SU-DHL-6 (cell line): ENCODE measurements around the gene MAML3.

Source experiments
- H2AFZ ChIP-seq: fragments of 200-600 bp; sonication (generic); 2 replicates; pipeline ENCODE4 v1.6.1; 2014; ENCODE audit warnings: low read depth, mild to moderate bottlenecking, moderate library complexity, mixed read lengths, antibody characterized with exemption, low read length; ENCODE audit not compliant: severe bottlenecking
- H3F3A ChIP-seq: fragments of 200-600 bp; shearing (Covaris generic); 2 replicates; pipeline ENCODE4 v1.6.0; 2016; ENCODE audit warnings: antibody characterized with exemption, mild to moderate bottlenecking; ENCODE audit not compliant: insufficient read depth
- H3K27ac ChIP-seq: fragments of 200-600 bp; sonication (generic); 2 replicates; pipeline ENCODE4 v1.5.1; 2016; ENCODE audit warnings: low read depth, mild to moderate bottlenecking, low read length, moderate library complexity, mixed read lengths
- H3K27me3 ChIP-seq: fragments of 200-600 bp; sonication (generic), shearing (Covaris generic); 2 replicates; pipeline ENCODE4 v1.6.0; 2014; ENCODE audit warnings: mild to moderate bottlenecking, low read length
- H3K36me3 ChIP-seq: fragments of 200-600 bp; sonication (generic); 2 replicates; pipeline ENCODE4 v1.6.1; 2014; ENCODE audit warnings: mild to moderate bottlenecking, low read length, mixed read lengths
- H3K4me2 ChIP-seq: fragments of 300-600, 200-600 bp; shearing (Covaris generic), sonication (generic); 2 replicates; pipeline ENCODE4 v1.6.0; 2014; ENCODE audit warnings: low read length, low read depth, mild to moderate bottlenecking; ENCODE audit not compliant: poor library complexity, severe bottlenecking
- H3K4me3 ChIP-seq: fragments of 200-600 bp; sonication (generic); 2 replicates; pipeline ENCODE4 v1.5.1; 2014; ENCODE audit warnings: antibody characterized with exemption, low read length, mild to moderate bottlenecking, mixed read lengths; ENCODE audit not compliant: insufficient read depth, poor library complexity, severe bottlenecking
- H3K79me2 ChIP-seq: fragments of 200-600 bp; sonication (generic); 2 replicates; pipeline ENCODE4 v1.6.1; 2014; ENCODE audit warnings: mild to moderate bottlenecking, low read length, moderate library complexity; ENCODE audit not compliant: insufficient read depth
- H3K9ac ChIP-seq: fragments of 200-600 bp; sonication (generic); 2 replicates; pipeline ENCODE4 v1.7.0; 2014; ENCODE audit warnings: mild to moderate bottlenecking, low read length
- H3K9me2 ChIP-seq: fragments of 200-600 bp; sonication (generic); replicated peaks from 2 replicates; pipeline ENCODE4 v1.6.1; 2014; ENCODE audit warnings: low read length; ENCODE audit not compliant: insufficient read depth
- H3K9me3 ChIP-seq: fragments of 200-600 bp; sonication (generic); 2 replicates; pipeline ENCODE4 v1.6.1; 2014; ENCODE audit warnings: low read length, mixed read lengths; ENCODE audit not compliant: insufficient read depth
- H4K20me1 ChIP-seq: fragments of 200-600 bp; sonication (generic); 2 replicates; pipeline ENCODE4 v1.6.1; 2014; ENCODE audit warnings: low read depth, mild to moderate bottlenecking, antibody characterized with exemption, low read length, moderate library complexity, mixed read lengths
- EZH2phosphoT487 ChIP-seq: fragments of 200-600 bp; sonication (generic), shearing (Covaris generic); conservative IDR thresholded peaks from 2 replicates; pipeline ENCODE4 v1.6.1; 2018; ENCODE audit warnings: mild to moderate bottlenecking, antibody characterized with exemption, low read length, moderate library complexity, mixed read lengths
- TF ChIP-seq, protein P1 (sequence below): fragments of 200-600 bp; sonication (generic); IDR thresholded peaks from one replicate; pipeline ENCODE4 v1.5.1; 2017; ENCODE audit warnings: antibody characterized with exemption, mild to moderate bottlenecking, low read length, moderate library complexity; ENCODE audit not compliant: insufficient read depth, poor library complexity, severe bottlenecking

Gene MAML3

DNA sequence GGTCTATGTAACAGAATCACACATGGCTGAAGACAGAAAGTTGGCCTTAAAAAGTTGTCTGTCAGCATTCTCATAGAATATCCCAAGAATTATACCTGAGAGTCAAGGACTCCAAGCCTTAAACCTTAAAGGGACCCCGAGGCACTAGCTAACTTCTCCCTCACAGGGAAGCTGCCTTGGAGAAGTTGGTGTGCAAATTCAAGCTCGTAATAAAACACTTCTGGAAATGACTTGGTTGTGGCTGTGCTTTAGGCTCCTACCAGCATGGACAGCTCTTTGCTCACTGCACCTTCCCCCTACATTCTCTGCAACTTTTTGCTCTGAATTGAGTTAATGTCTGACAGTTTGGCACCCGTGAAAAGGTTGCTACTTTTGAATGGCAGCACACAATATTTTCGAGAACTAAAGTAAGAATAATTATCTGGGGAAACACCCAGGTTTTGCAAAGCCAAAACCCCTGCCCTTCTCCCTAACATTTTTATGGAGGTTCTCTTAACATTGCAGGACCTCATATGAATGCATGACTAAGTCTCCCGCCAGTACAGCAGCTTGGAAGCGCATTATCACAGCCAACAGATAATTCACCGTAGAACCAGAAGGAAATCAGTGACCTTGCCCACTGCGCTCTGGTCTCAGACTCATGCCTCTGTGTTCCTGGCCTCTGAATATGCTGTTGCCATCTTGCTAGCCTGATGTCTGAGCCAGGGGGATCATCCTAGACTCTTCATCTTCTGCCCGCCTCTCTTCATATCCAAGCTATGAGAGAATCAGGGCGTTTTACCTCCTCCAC is 397.4 kb downstream of the MAML3 start:
- no peak overlapping the region for H3K4me3 ChIP-seq
- H3K27ac ChIP-seq = no peak overlapping the region
- H3K9me3 ChIP-seq = no peaks in the 10 kb centered on the region
- H3K79me2 ChIP-seq = no peaks in the 10 kb centered on the region
- H3K36me3 ChIP-seq = no peaks in the 10 kb centered on the region
- no peaks in the 10 kb centered on the region for H4K20me1 ChIP-seq
- H3F3A ChIP-seq = no peaks in the 10 kb centered on the region
- no peaks in the 10 kb centered on the region for H3K9me2 ChIP-seq
- H3K4me2 ChIP-seq = no peak overlapping the region
- H3K27me3 ChIP-seq = no peaks in the 10 kb centered on the region
- H2AFZ ChIP-seq = no peak overlapping the region
- H3K9ac ChIP-seq = no peak overlapping the region
- TF ChIP-seq EZH2phosphoT487 = no peak
- TF ChIP-seq, protein P1, sequence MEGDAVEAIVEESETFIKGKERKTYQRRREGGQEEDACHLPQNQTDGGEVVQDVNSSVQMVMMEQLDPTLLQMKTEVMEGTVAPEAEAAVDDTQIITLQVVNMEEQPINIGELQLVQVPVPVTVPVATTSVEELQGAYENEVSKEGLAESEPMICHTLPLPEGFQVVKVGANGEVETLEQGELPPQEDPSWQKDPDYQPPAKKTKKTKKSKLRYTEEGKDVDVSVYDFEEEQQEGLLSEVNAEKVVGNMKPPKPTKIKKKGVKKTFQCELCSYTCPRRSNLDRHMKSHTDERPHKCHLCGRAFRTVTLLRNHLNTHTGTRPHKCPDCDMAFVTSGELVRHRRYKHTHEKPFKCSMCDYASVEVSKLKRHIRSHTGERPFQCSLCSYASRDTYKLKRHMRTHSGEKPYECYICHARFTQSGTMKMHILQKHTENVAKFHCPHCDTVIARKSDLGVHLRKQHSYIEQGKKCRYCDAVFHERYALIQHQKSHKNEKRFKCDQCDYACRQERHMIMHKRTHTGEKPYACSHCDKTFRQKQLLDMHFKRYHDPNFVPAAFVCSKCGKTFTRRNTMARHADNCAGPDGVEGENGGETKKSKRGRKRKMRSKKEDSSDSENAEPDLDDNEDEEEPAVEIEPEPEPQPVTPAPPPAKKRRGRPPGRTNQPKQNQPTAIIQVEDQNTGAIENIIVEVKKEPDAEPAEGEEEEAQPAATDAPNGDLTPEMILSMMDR = no peak

DNA sequence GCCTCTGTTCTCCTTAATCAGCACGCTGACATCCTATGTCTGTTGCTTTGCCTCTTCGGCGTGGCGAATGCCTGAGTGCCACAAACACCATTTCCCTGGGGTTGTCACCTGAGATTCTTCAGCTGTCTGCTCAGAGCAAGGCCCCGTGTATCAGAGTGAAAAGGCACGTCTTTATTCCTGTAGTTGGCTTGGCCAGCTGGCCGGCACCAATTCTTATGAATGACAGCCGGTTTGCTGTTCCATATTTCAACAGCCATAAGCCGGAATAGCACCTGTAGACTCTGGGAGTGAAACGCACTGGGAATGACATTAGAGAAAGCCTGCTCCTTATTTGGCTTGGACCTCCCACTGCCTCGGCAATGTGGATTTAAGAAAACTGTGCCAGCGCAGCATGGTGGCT is 399.0 kb downstream of the MAML3 start:
- Histone ChIP-seq H3K36me3 (no peaks in the 10 kb centered on the region), H3K79me2 (no peaks in the 10 kb centered on the region), H3K9me2 (no peaks in the 10 kb centered on the region), H3K9me3 (no peaks in the 10 kb centered on the region), H3K4me3 (no peak overlapping the region), H3K27ac (no peak overlapping the region), H3K9ac (no peak overlapping the region), H2AFZ (no peak overlapping the region), H4K20me1 (no peaks in the 10 kb centered on the region), H3K4me2 (no peak overlapping the region), H3K27me3 (no peaks in the 10 kb centered on the region), H3F3A (no peaks in the 10 kb centered on the region)
- TF ChIP-seq, protein P1 = no peak
- TF ChIP-seq EZH2phosphoT487 = no peak

DNA sequence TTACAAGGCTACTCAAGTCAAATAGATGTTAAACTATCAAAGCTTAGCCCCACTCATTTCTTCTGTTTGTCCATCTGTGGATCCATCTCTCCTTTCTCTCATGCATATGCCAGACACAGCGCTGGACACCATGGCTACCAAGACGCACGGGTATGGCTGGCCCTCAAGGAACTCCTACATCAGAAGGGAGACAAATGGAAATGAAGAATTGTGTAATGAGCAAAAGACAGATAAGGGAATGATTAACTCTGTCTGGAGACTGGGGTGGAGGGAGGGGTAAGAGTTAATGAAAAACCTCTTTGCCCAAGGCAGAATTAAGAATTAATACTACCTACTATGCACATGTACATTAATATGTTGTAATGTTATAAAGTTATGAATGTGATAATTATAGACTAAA is 400.3 kb downstream of the MAML3 start:
- no peaks in the 10 kb centered on the region for H3K9me3 ChIP-seq
- H3K36me3 ChIP-seq = no peaks in the 10 kb centered on the region
- no peaks in the 10 kb centered on the region for H3K27me3 ChIP-seq
- H3K4me3 ChIP-seq = no peak overlapping the region
- H3K79me2 ChIP-seq = no peaks in the 10 kb centered on the region
- H3F3A ChIP-seq = no peaks in the 10 kb centered on the region
- no peak overlapping the region for H3K27ac ChIP-seq
- H3K4me2 ChIP-seq = no peak overlapping the region
- H2AFZ ChIP-seq = no peak overlapping the region
- no peaks in the 10 kb centered on the region for H3K9me2 ChIP-seq
- TF ChIP-seq EZH2phosphoT487 = no peak
- TF ChIP-seq, protein P1 = no peak
- H3K9ac ChIP-seq = no peak overlapping the region
- H4K20me1 ChIP-seq = no peaks in the 10 kb centered on the region
